Measurements from ENCODE around the gene OR4A15.

The OR4A15 gene

GRCh38 chr11:55367674-55368073, at the start of gene OR4A15:
OR4A15 (plus strand) TSS chr11:55367974; CDS start chr11:55367974, 0 bp downstream.
- TF ChIP-seq CREB1 (IDR thresholded peaks at IDR 0.05; ENCODE audit: low read depth) (no peak), MAX (IDR thresholded peaks at IDR 0.05) (no peak), FOXM1 (IDR thresholded peaks at IDR 0.05; ENCODE audit: borderline replicate concordance, low read depth) (no peak)

- TF ChIP-seq USF1 (IDR thresholded peaks at IDR 0.05), result no peak
- TF ChIP-seq REST (IDR thresholded peaks at IDR 0.05; ENCODE audit: low read depth), result no peak
- no peak for TF ChIP-seq TEAD4 (IDR thresholded peaks at IDR 0.05)
- TF ChIP-seq CREB1 (IDR thresholded peaks at IDR 0.05; ENCODE audit: low read depth), result no peak
Measured at GRCh38 chr11:55324500-55324899, 43.3 kb upstream of the OR4A15 start.

- TF ChIP-seq TEAD4 (IDR thresholded peaks at IDR 0.05), result no peak
- TF ChIP-seq CEBPB (IDR thresholded peaks at IDR 0.05), result no peak
- no peak for TF ChIP-seq REST (IDR thresholded peaks at IDR 0.05; ENCODE audit: low read depth)
Measured at GRCh38 chr11:55342901-55343300, 24.9 kb upstream of the OR4A15 start, which contains the start of gene OR4A16. OR4A16 (plus strand) TSS chr11:55343201; CDS start chr11:55343201, 0 bp downstream.

GRCh38 chr11:55345306-55345705, 22.5 kb upstream of the OR4A15 start:
- no peak for TF ChIP-seq USF1 (IDR thresholded peaks at IDR 0.05)
- TF ChIP-seq EP300 (IDR thresholded peaks at IDR 0.05; ENCODE audit: borderline replicate concordance), result no peak
- no peak for TF ChIP-seq RAD21 (IDR thresholded peaks at IDR 0.05; ENCODE audit: low read depth)

- TF ChIP-seq CEBPB (IDR thresholded peaks at IDR 0.05), result no peak
- no peak for TF ChIP-seq EGR1 (IDR thresholded peaks at IDR 0.05)
- no peak for TF ChIP-seq TCF12 (IDR thresholded peaks at IDR 0.05; ENCODE audit: low read depth)
Measured at GRCh38 chr11:55349032-55349431, 18.7 kb upstream of the OR4A15 start.

- TF ChIP-seq TEAD4 (IDR thresholded peaks at IDR 0.05) (no peak), MAX (IDR thresholded peaks at IDR 0.05) (no peak), YY1 (IDR thresholded peaks at IDR 0.05; ENCODE audit: low read depth) (no peak), EGR1 (IDR thresholded peaks at IDR 0.05) (no peak), TCF12 (IDR thresholded peaks at IDR 0.05; ENCODE audit: low read depth) (no peak), USF1 (IDR thresholded peaks at IDR 0.05) (no peak), TAF1 (IDR thresholded peaks at IDR 0.05; ENCODE audit: low read depth) (no peak), RAD21 (IDR thresholded peaks at IDR 0.05; ENCODE audit: low read depth) (no peak), EP300 (IDR thresholded peaks at IDR 0.05; ENCODE audit: borderline replicate concordance) (no peak), FOXM1 (IDR thresholded peaks at IDR 0.05; ENCODE audit: borderline replicate concordance, low read depth) (no peak), REST (IDR thresholded peaks at IDR 0.05; ENCODE audit: low read depth) (no peak), CREB1 (IDR thresholded peaks at IDR 0.05; ENCODE audit: low read depth) (no peak), ZBTB7A (IDR thresholded peaks at IDR 0.05; ENCODE audit: low read depth) (no peak), NFIC (IDR thresholded peaks at IDR 0.05) (no peak)
Measured at GRCh38 chr11:55357560-55358184, 10.1 kb upstream of the OR4A15 start.
